Osteocyte (in vitro differentiated cells): ENCODE data around the gene ARF1. TPM values are rescaled to one million over a fixed set of nuclear protein-coding genes. Genes with fewer than 3 reads are reported as not detected.

ENCODE experiments used
- DNase-seq: peaks from one replicate; pipeline ENCODE4 v3.0.0; 2021; ENCODE audit warnings: mixed read lengths; ENCODE audit not compliant: unreplicated experiment; ENCODE audit errors: extremely low spot score
- H3K27ac Mint-ChIP-seq: one replicate; pipeline ENCODE4 v1.8.0; 2021; ENCODE audit warnings: mild to moderate bottlenecking, mixed read lengths; ENCODE audit not compliant: unreplicated experiment
- H3K27me3 Mint-ChIP-seq: one replicate; pipeline ENCODE4 v1.8.0; 2021; ENCODE audit warnings: mixed read lengths; ENCODE audit not compliant: unreplicated experiment
- H3K36me3 Mint-ChIP-seq: one replicate; pipeline ENCODE4 v1.8.0; 2021; ENCODE audit warnings: mixed read lengths; ENCODE audit not compliant: unreplicated experiment
- H3K4me1 Mint-ChIP-seq: one replicate; pipeline ENCODE4 v1.8.0; 2021; ENCODE audit warnings: mixed read lengths; ENCODE audit not compliant: unreplicated experiment
- H3K4me3 Mint-ChIP-seq: one replicate; pipeline ENCODE4 v1.8.0; 2021; ENCODE audit warnings: mild to moderate bottlenecking, moderate library complexity, mixed read lengths; ENCODE audit not compliant: unreplicated experiment
- H3K9me3 Mint-ChIP-seq: one replicate; pipeline ENCODE4 v1.8.0; 2021; ENCODE audit warnings: mixed read lengths; ENCODE audit not compliant: unreplicated experiment
- total RNA-seq: library from RNA; stranded (reverse); gene quantifications from 2 replicates; pipeline ENCODE4 v1.2.1, GENCODE V29; 2021
- TF ChIP-seq, protein P1 (sequence below): fragments of 200-600 bp; sonication (generic); IDR thresholded peaks from 2 replicates; pipeline ENCODE4 v1.5.0; 2021; ENCODE audit warnings: antibody characterized with exemption, mild to moderate bottlenecking, moderate library complexity

The ARF1 gene
- total RNA-seq, 1 donor from 2014 or later = 305 TPM

DNA sequence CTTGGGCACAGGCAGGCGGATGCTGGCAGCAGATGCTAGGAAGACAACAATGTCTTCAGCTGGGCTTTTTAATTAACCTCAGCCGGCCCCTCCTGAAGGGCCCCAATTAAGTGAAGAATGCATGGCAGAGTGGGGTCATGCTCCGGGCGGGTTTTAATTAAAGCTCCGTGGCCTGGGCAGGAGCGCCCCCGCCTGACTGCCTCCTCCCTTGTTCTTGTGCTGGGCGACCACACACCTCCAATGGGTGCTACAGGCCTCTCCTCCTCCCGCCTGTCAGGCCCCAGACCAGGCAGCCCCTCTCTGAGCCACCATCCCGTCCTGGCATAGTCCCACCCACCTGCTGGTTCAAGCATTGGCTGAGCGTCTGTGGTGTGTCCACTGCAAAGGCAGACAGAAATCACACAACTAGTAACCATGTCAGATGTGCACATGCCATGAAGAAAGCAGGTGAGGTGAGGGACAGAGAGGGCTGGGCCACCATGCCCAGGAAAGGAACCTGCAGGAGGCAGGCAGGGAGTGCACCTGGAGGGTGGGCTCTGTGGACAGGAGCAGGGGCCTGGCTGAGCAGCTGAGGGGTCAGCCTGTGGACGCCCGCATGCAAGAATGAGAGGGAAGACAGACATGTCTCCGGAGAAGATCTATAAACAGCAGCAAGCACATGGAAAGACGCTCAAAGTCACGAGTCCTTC, 8.5 kb upstream of the ARF1 start:
- Mint-ChIP-seq H3K4me1 (no peaks in the 10 kb centered on the region), H3K9me3 (no peaks in the 10 kb centered on the region), H3K27me3 (peaks cover 3% of the 10 kb centered on the region), H3K36me3 (no peaks in the 10 kb centered on the region), H3K4me3 (no peak overlapping the region), H3K27ac (no peak overlapping the region)
- DNase-seq = no peak
- TF ChIP-seq, protein P1, sequence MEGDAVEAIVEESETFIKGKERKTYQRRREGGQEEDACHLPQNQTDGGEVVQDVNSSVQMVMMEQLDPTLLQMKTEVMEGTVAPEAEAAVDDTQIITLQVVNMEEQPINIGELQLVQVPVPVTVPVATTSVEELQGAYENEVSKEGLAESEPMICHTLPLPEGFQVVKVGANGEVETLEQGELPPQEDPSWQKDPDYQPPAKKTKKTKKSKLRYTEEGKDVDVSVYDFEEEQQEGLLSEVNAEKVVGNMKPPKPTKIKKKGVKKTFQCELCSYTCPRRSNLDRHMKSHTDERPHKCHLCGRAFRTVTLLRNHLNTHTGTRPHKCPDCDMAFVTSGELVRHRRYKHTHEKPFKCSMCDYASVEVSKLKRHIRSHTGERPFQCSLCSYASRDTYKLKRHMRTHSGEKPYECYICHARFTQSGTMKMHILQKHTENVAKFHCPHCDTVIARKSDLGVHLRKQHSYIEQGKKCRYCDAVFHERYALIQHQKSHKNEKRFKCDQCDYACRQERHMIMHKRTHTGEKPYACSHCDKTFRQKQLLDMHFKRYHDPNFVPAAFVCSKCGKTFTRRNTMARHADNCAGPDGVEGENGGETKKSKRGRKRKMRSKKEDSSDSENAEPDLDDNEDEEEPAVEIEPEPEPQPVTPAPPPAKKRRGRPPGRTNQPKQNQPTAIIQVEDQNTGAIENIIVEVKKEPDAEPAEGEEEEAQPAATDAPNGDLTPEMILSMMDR = no peak

DNA sequence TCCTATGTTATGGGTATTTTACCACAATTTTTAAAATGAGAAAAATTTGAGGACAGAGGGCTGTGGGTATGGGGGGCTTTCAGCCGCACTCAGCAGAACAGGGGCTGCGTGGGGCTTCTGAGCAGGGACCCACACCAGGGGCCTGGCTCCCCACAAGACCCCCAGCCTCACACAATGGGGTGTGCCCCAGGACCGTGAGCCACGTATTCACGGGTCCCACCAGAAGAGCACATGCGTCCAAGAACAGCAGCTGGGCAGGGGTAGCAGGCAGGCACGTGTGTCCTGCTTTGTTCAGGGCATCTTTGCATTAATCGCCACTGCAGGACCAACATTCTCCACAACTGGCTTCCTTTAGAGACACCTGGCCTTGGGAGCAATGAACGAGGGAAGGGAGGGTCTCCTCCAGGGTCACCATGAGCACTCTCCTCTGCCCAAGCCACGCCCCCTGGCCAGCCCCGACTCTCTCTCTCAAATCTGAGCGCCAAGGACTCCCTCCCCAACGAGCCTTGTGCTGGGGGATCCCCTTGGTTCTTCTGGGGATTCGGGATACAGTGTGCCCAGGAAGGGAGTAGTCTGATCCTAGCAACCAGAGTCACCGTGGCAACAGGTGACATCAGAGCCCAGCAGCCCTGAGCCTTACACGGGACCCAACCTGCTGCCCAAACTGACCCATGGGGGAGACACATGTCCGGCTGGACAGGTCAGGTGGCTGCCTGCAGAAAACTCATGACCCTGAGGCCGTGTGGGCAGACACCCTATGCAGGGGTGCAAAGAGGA, 7.4 kb upstream of the ARF1 start:
- H3K27me3 Mint-ChIP-seq = peaks cover 3% of the 10 kb centered on the region
- H3K36me3 Mint-ChIP-seq = no peaks in the 10 kb centered on the region
- no peaks in the 10 kb centered on the region for H3K4me1 Mint-ChIP-seq
- DNase-seq = no peak
- TF ChIP-seq, protein P1 = no peak
- H3K4me3 Mint-ChIP-seq = no peak overlapping the region
- no peaks in the 10 kb centered on the region for H3K9me3 Mint-ChIP-seq
- no peak overlapping the region for H3K27ac Mint-ChIP-seq

GRCh38 chr1:228075801-228076271, 6.7 kb upstream of the ARF1 start:
- Mint-ChIP-seq H3K27ac (no peak overlapping the region), H3K9me3 (no peaks in the 10 kb centered on the region), H3K36me3 (no peaks in the 10 kb centered on the region), H3K4me3 (no peak overlapping the region), H3K4me1 (no peaks in the 10 kb centered on the region), H3K27me3 (peaks cover 2% of the 10 kb centered on the region)
- no peak for DNase-seq
- TF ChIP-seq, protein P1 = no peak

GRCh38 chr1:228076796-228077430, 5.6 kb upstream of the ARF1 start:
- no peak for DNase-seq
- no peak overlapping the region for H3K4me3 Mint-ChIP-seq
- H3K27ac Mint-ChIP-seq = no peak overlapping the region
- peaks cover 6% of the 10 kb centered on the region for H3K4me1 Mint-ChIP-seq
- H3K27me3 Mint-ChIP-seq = no peaks in the 10 kb centered on the region
- no peaks in the 10 kb centered on the region for H3K9me3 Mint-ChIP-seq
- TF ChIP-seq, protein P1 = no peak
- no peaks in the 10 kb centered on the region for H3K36me3 Mint-ChIP-seq
